Lower leg skin (tissue), 4 donors: ENCODE data around the gene GINS2. TPM values are rescaled to one million over a fixed set of nuclear protein-coding genes. Genes with fewer than 3 reads are reported as not detected.

Source experiments
- DNase-seq, 2 donors: peaks; one replicate each; pipeline ENCODE4 v3.0.0-alpha.2; 2019; ENCODE audit warnings: low spot score in 2 of 2
- H3K4me3 ChIP-seq: fragments of 200-600 bp; sonication (generic); 2 replicates; pipeline ENCODE4 v1.5.1; 2017; ENCODE audit warnings: mild to moderate bottlenecking, low read depth; ENCODE audit not compliant: poor library complexity, severe bottlenecking
- POLR2A ChIP-seq, 2 donors: fragments of 450-650 bp; IDR thresholded peaks; one replicate each; pipeline ENCODE4 v1.6.1; 2016 to 2017; ENCODE audit warnings: antibody characterized with exemption in 2 of 2, mild to moderate bottlenecking in 1 of 2, moderate library complexity in 1 of 2
- WGBS, 2 donors: methylation state at CpG; one replicate each; pipeline ENCODE4 v1.1.5; 2018; 5-methylcytosine and 5-hydroxymethylcytosine counted together
- intact Hi-C: fragments of 100-400 bp; cut with DNase I; formaldehyde crosslinking; loops from one replicate; pipeline ENCODE4 v1.15.0; 2023; ENCODE audit warnings: low total_unique reads
- total RNA-seq, 4 donors: library from RNA; depleted of rRNA; stranded (reverse); fragments of >200 nt; gene quantifications; one replicate each; pipeline ENCODE4 v1.1.0, GENCODE V29; 2016
- TF ChIP-seq, protein P1 (sequence below), 3 donors: fragments of 450-650 bp; IDR thresholded peaks; one replicate each; pipeline ENCODE4 v1.5.1; 2016; ENCODE audit warnings: antibody characterized with exemption in 3 of 3, mild to moderate bottlenecking in 3 of 3, moderate library complexity in 2 of 3

GINS2 gene
- total RNA-seq, 4 donors from 2014 or later, result 0.38 to 0.98 (median 0.91) TPM; not detected in 1

- TF ChIP-seq, protein P1, sequence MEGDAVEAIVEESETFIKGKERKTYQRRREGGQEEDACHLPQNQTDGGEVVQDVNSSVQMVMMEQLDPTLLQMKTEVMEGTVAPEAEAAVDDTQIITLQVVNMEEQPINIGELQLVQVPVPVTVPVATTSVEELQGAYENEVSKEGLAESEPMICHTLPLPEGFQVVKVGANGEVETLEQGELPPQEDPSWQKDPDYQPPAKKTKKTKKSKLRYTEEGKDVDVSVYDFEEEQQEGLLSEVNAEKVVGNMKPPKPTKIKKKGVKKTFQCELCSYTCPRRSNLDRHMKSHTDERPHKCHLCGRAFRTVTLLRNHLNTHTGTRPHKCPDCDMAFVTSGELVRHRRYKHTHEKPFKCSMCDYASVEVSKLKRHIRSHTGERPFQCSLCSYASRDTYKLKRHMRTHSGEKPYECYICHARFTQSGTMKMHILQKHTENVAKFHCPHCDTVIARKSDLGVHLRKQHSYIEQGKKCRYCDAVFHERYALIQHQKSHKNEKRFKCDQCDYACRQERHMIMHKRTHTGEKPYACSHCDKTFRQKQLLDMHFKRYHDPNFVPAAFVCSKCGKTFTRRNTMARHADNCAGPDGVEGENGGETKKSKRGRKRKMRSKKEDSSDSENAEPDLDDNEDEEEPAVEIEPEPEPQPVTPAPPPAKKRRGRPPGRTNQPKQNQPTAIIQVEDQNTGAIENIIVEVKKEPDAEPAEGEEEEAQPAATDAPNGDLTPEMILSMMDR (IDR thresholded peaks at IDR 0.05), result no peak
- no peak for TF ChIP-seq POLR2A (IDR thresholded peaks at IDR 0.05)
- intact Hi-C loops, result no loop called here
- no peak for DNase-seq
- WGBS, 2 donors, result 84 to 88% methylated on average over 15 to 16 of the region's 16 CpGs
- no peak overlapping the region for H3K4me3 ChIP-seq
Measured at GRCh38 chr16:85649411-85650134, 39.2 kb downstream of the GINS2 start.

GRCh38 chr16:85648805-85649204 is 39.9 kb downstream of the GINS2 start:
- intact Hi-C loops, result no loop called here
- 87 to 91% methylated on average over 14 of the region's 14 CpGs for WGBS, 2 donors
- TF ChIP-seq, protein P1 (IDR thresholded peaks at IDR 0.05), result no peak
- TF ChIP-seq POLR2A (IDR thresholded peaks at IDR 0.05), result no peak
- no peak for DNase-seq
- H3K4me3 ChIP-seq, result no peak overlapping the region

DNA sequence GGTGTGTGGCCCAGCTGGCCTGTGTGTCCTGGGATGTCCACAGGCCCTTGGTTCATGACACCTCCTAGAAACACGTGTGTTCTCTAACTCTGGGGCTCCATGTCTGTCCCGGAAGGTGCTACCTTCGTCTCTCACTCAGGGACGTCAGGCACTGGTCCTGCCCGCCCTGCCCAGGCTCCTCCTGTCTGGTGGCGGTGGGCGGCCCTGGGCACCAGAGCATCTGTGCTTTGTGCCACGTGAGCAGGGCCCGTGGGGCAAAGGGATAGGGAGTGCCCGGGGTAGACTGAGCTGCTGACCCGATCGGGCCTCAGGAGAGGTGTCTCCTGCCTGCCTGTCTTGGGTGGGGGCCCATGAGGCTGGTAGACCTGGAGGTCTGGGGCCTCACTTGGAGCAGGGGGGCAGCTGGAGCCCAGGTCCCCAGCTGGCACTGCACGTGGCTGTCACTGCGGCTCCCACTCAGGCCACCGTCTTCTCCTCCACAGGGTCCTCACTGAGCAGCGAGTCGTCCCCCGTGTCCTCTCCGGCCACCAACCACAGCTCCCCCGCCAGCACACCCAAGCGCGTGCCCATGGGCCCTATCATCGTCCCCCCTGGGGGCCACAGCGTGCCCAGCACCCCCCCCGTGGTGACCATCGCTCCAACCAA is 40.6 kb downstream of the GINS2 start:
- TF ChIP-seq, protein P1 (IDR thresholded peaks at IDR 0.05), result no peak
- no peak for TF ChIP-seq POLR2A (IDR thresholded peaks at IDR 0.05)
- DNase-seq, result no peak
- H3K4me3 ChIP-seq, result no peak overlapping the region
- WGBS, 2 donors, result 89 to 91% methylated on average over 26 of the region's 26 CpGs
- intact Hi-C loops, result no loop called here

DNA sequence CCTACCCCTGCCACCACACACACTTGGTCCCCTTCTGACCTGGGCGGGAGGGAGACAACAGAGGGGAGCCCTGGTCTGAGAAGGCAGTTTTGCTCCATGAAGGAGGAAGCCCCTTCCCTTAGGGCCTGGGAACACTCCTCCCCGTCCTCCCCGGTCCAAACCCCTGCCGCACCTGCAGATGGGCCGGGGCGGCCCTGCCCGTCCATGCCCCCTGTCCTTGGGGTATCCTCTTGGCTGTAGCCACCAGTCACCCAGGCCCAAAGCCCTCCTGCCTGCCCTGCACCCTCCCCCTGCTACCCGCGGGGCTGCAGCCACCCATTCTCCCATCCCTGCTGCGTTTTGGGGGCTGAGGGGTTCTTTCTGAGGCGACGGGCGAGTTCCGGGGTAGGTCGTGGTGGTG is 41.8 kb downstream of the GINS2 start:
- intact Hi-C loops, result no loop called here
- DNase-seq, result no peak

DNA sequence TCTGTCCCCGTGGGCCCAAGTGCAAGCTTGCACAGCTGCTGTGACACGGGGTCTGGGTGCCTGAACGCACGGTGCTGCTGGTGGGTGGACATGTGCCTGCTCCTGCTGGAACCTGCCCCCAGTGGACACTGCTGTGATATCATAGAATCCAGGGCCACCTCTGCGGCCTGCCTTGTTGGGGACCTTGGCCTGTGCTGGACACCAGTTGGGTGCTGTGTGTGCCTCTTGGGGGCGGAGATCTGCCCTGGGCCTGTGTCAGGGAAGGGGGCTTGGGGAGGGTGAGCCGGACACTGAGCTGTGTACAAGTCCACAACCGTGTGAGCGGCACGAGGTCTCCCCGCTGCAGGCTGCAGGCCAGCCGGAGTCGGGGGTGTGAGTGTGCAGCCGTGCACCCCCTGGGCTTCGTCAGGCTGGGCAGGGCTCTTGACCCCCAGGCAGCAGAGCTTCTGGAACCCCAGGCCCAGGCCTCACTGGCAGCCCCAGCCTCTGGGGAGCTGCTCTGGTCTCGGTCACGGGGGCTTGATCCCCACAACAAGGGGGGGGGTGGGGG is 42.3 kb downstream of the GINS2 start:
- WGBS, 2 donors, result 90 to 92% methylated on average over 14 to 15 of the region's 17 CpGs
- intact Hi-C loops, result no loop called here
- no peak overlapping the region for H3K4me3 ChIP-seq
- TF ChIP-seq, protein P1 (IDR thresholded peaks at IDR 0.05), result no peak
- no peak for TF ChIP-seq POLR2A (IDR thresholded peaks at IDR 0.05)
- no peak for DNase-seq

More for the DNA sequence above, 41.8 kb downstream of the GINS2 start:
- H3K4me3 ChIP-seq, result no peak overlapping the region
- 92 to 94% methylated on average over 15 of the region's 15 CpGs for WGBS, 2 donors
- no peak for TF ChIP-seq POLR2A (IDR thresholded peaks at IDR 0.05)
- TF ChIP-seq, protein P1 (IDR thresholded peaks at IDR 0.05), result no peak
